HG03521 (cell line): ENCODE results near the gene OR52D1.

Experiments used
- ATAC-seq: cut with Tn5 transposase; IDR thresholded peaks from one replicate; pipeline ENCODE4 v1.9.1; 2021; ENCODE audit warnings: mild to moderate bottlenecking, moderate library complexity; ENCODE audit not compliant: unreplicated experiment

Gene OR52D1

GRCh38 chr11:5508605-5509004, 20.1 kb downstream of the OR52D1 start:
- no peak for ATAC-seq

DNA sequence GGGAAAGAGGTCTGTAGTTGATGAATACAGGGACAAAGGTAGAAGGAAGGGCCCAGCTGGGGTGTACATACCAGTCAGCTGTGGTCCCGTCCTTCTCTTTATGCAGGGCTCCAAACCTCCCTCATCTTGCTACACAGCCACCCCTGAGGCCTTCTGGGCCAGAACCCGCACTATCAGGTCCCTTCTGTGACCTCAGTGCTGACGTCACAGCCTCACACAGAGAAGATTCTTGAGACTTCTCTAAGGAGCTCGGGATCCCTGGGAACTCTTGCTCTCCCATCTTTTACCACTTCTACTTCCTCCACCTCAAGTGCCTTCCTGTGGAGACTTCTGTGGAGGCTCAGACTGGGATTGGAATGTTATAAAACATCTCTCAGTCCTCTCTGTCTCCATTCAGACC, 21.3 kb downstream of the OR52D1 start, which contains the start of gene UBQLN3:
Gene UBQLN3, minus strand, starts transcription at position 155 of the 400 bp plus-strand sequence. CDS start 399 bp downstream, outside the sequence.
- ATAC-seq, result no peak

GRCh38 chr11:5514841-5515240, 26.4 kb downstream of the OR52D1 start:
- no peak for ATAC-seq

GRCh38 chr11:5516599-5516998, 28.1 kb downstream of the OR52D1 start, which contains the start of gene UBQLNL:
Gene UBQLNL, minus strand, starts transcription at chr11:5516699. Its CDS starts 258 bp downstream, at chr11:5516441.
- no peak for ATAC-seq

GRCh38 chr11:5521540-5521939, 33.1 kb downstream of the OR52D1 start:
- ATAC-seq, result no peak

DNA sequence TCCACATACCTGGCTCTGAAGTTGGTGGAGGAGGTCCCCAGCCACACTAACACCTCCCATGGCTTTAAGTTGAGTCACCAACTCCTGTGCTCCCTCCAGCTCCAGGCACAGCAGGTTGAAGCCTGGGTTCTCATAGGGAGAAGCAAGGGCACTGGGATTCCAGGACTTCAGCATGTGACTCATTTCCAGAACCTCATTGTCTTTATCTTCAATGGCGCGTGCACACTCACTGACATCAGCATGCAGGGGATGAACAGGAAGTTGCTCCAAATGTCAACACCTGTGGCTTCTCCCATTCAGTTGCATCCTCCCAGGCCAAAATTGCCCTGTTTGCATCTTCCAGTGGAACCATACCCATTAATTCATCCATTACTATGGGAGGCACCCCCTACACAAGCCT, 33.8 kb downstream of the OR52D1 start:
- no peak for ATAC-seq

GRCh38 chr11:5524756-5525155, 36.3 kb downstream of the OR52D1 start:
- no peak for ATAC-seq

DNA sequence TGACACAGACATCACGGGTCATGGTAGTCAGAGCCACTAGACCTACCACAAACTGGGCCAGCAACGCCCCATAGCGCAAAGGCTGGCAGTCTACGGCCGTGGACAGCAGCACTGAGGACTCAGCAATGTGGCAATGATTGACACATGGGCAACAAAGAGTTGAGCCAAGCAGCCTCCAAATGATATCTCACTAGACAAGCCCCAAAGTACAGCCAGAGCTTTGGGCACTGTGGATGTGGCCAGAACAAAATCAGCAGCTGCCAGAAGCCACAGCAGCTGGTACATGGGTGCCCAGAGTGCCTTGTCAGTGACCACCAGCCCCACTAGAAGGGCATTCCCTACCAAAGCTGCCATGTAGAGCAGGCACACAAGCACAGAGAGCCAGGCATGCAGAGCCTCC, 39.2 kb downstream of the OR52D1 start:
- ATAC-seq, result no peak

GRCh38 chr11:5528495-5528894, 40.0 kb downstream of the OR52D1 start:
- ATAC-seq, result no peak

DNA sequence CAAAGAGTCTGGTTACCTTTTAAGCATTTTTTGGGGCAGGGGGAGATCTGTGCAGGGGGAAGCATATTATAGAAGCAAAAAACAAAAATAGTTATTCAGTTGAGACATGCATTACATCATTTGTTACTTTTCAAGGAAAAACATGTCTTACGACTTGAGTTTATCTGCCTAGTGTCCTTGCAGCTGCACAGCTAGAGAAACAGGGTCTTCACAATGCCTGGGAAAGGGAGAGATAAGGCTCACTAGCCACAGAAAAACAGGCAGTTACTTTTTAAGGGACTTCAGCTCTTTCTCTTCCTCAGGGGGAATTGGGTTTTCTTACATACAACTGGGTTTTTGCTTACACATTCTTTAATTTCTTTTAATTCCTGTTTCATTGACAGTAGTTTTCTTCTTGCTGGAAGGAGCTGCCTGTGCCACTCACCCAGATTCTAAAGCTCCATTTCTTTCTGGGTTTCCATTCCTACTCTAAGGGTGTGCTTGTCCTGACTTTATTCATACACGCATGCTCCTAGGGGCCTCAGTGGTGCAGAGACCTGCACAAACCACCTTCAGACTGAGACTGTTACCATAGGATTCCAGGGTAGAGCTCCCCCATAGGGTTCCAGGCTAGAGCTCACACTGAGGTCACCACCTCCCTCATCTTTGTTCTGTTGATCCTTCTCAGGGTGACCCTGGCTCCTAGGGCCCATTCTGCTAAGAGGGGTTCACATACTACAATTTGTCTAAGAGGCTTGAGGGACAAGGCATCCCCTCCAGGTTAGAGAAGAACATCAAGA, 42.8 kb downstream of the OR52D1 start:
- no peak for ATAC-seq

- ATAC-seq, result no peak
These were observed 45.6 kb downstream of the OR52D1 start for GRCh38 chr11:5534046-5534445.

DNA sequence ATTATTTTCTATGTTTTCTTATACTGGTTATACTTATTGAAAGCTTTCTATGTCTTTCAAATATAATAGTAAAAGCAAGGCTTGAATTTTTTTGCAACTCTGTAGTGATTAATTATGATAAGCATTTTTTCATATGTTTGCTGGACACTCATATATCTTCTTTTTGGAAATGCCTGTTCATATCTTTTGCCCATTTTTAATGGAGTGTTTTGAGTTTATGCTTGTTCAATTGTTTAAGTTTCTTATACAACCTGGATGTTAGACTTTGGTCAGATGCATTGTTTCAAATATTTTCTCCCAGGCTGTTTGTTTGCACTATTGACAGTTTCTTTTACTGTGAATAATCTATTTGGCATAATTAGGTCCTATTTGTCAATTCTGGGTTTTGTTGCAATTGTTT, 48.0 kb downstream of the OR52D1 start:
- ATAC-seq, result no peak
